SJSA1 (cell line): ENCODE results near the gene METTL16. TPM values are rescaled to one million over a fixed set of nuclear protein-coding genes. Genes with fewer than 3 reads are reported as not detected.
"Not testable (repeated sequence)": the region's sequence is repeated elsewhere in the genome, so short reads cannot be mapped to it uniquely, and the experiment has no call there.

Experiments used
- DNase-seq, 2 experiments: peaks; one replicate each; pipeline ENCODE4 v3.0.0-alpha.2; 2015 to 2020; ENCODE audit warnings: low spot score in 2 of 2, low read depth in 1 of 2
- H3K27ac ChIP-seq: fragments of 250-450 bp; sonication (Bioruptor Pico); 2 replicates; pipeline ENCODE4 v1.5.1; 2020; ENCODE audit warnings: mild to moderate bottlenecking, moderate library complexity
- H3K27me3 ChIP-seq: fragments of 250-450 bp; sonication (Bioruptor Pico); replicated peaks from 2 replicates; pipeline ENCODE4 v1.5.1; 2020; ENCODE audit warnings: mild to moderate bottlenecking, moderate library complexity
- H3K36me3 ChIP-seq: fragments of 250-450 bp; sonication (Bioruptor Pico); 2 replicates; pipeline ENCODE4 v1.5.1; 2020; ENCODE audit warnings: mild to moderate bottlenecking
- H3K4me1 ChIP-seq: fragments of 250-450 bp; sonication (Bioruptor Pico); replicated peaks from 2 replicates; pipeline ENCODE4 v1.6.1; 2021; ENCODE audit warnings: mild to moderate bottlenecking
- H3K4me3 ChIP-seq: fragments of 250-450 bp; sonication (Bioruptor Pico); 2 replicates; pipeline ENCODE4 v1.5.1; 2020; ENCODE audit warnings: mild to moderate bottlenecking
- H3K9me3 ChIP-seq: fragments of 250-450 bp; sonication (Bioruptor Pico); replicated peaks from 2 replicates; pipeline ENCODE4 v1.5.1; 2020; ENCODE audit warnings: mild to moderate bottlenecking
- total RNA-seq: library from RNA; depleted of rRNA; stranded (reverse); fragments of >200 nt; shearing (Covaris generic); gene quantifications from 2 replicates; pipeline ENCODE4 v1.2.3, GENCODE V29; 2014

The METTL16 gene
- total RNA-seq, 1 experiment from 2014 or later: 17.3 TPM

DNA sequence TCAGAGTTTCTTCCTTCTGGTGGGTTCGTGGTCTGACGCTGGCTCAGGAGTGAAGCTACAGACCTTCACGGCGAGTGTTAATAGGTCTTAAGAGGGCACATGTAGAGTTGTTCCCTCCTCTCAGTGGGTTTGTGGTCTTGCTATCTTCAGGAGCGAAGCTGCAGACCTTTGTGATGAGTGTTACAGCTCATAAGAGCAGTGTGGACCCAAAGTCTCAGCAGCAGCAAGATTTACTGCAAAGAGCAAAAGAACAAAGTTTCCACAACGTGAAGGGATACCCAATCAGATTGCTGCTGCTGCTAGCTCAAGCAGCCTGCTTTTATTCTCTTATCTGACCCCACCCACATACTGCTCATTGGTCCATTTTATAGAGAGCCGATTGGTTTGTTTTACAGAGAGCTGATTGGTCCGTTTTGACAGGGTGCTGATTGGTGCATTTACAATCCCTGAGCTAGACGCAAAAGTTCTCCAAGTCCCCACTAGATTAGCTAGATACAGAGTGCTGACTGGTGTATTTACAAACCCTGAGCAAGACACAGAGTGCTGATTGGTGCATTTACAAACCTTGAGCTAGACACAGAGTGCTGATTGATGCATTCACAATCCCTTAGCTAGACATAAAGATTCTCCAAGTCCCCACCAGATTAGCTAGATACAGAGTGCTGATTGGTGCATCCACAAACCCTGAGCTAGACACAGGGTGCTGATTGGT lies 19.7 kb upstream of the METTL16 start:
- H3K4me3 ChIP-seq, DNase-seq, H3K9me3 ChIP-seq, H3K36me3 ChIP-seq, H3K27me3 ChIP-seq, H3K4me1 ChIP-seq, H3K27ac ChIP-seq: not testable (repeated sequence)

DNA sequence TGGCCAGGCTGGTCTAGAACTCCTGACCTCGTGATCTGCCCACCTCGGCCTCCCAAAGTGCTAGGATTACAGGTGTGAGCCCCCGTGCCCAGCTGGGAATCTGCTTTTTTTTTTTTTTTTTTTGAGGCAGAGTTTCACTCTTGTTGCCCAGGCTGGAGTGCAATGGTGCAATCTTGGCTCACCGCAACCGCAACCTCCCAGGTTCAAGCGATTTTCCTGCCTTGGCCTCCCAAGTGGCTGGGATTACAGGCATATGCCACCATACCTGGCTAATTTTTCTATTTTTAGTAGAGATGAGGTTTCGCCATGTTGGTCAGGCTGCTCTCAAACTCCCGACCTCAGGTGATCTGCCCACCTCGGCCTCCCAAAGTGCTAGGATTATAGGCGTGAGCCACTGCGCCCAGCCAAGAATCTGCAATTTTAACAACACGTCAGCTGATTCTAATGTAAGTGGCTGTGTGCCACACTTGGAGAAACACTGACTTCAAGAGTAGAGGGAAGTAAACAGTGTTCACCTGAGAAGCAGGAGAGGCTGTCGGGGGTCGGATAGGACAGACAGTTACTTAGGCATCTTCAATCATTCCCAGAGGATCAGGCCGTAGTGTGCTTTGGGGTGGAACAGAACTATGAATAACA lies 10.2 kb upstream of the METTL16 start:
- H3K27ac ChIP-seq, H3K36me3 ChIP-seq, H3K4me3 ChIP-seq, DNase-seq, H3K9me3 ChIP-seq, H3K27me3 ChIP-seq, H3K4me1 ChIP-seq: not testable (repeated sequence)

DNA sequence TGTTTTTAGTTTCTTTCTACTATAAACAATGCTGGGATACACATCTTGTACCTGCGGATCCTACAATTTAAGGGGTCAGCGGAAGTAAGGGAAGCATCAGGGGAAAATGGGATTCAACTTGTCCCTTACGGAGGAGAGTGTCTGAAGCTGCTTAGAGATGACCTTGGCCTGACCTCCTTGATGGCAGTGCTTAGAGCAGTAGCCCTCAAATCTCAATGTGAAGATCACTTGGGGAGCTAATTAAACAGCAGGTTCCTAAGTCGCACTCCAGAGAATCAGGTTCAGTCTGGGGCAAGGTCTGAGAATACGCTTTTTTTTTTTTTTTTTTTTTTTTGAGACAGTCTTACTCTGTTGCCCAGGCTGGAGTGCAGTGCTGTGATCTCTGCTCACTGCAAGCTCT lies 9.6 kb upstream of the METTL16 start:
- Histone ChIP-seq H3K4me3 (no peak overlapping the region), H3K36me3 (no peaks in the 10 kb centered on the region), H3K27ac (no peak overlapping the region), H3K4me1 (no peaks in the 10 kb centered on the region), H3K9me3 (no peaks in the 10 kb centered on the region), H3K27me3 (no peaks in the 10 kb centered on the region)
- no peak for DNase-seq

DNA sequence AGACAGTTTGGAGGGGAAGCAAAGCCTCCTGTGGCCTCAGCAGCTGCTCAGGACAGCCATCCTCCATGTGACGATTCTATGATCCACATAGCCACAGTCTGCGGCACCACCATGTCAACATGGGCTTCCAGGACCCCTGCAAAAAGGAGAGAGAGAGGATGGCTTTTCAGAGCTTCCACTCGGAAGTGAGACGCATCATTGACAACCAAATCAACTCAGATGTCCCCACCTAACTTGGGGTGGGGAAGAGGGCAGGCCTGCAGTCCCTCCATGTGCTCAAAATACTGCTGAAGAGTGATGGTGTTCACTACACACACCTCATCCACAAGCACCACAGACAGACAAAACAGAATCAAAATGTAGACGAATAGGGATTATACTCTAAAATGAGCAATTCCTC lies 5.9 kb upstream of the METTL16 start:
- no peaks in the 10 kb centered on the region for H3K9me3 ChIP-seq
- no peaks in the 10 kb centered on the region for H3K27me3 ChIP-seq
- no peak for DNase-seq
- H3K4me3 ChIP-seq: no peak overlapping the region
- no peak overlapping the region for H3K27ac ChIP-seq
- H3K36me3 ChIP-seq: no peaks in the 10 kb centered on the region
- no peaks in the 10 kb centered on the region for H3K4me1 ChIP-seq

- Histone ChIP-seq H3K36me3 (peaks cover 2% of the 10 kb centered on the region; the same call in 1 of the 2 replicates), H3K4me1 (peaks cover 9% of the 10 kb centered on the region), H3K9me3 (no peaks in the 10 kb centered on the region), H3K27me3 (no peaks in the 10 kb centered on the region), H3K4me3 (peak overlapping the region; percentile 56), H3K27ac (peak overlapping the region; percentile 77)
- DNase-seq: no peak
These were observed 588 bp downstream of the METTL16 start for GRCh38 chr17:2511138-2511461.

GRCh38 chr17:2510559-2510958 lies 1.1 kb downstream of the METTL16 start:
- Histone ChIP-seq H3K4me3 (peak overlapping the region; percentile 56), H3K4me1 (peaks cover 9% of the 10 kb centered on the region), H3K27me3 (no peaks in the 10 kb centered on the region), H3K27ac (peak overlapping the region; percentile 77; the same call in 1 of the 2 replicates), H3K36me3 (peaks cover 2% of the 10 kb centered on the region; the same call in 1 of the 2 replicates), H3K9me3 (no peaks in the 10 kb centered on the region)
- no peak for DNase-seq

DNA sequence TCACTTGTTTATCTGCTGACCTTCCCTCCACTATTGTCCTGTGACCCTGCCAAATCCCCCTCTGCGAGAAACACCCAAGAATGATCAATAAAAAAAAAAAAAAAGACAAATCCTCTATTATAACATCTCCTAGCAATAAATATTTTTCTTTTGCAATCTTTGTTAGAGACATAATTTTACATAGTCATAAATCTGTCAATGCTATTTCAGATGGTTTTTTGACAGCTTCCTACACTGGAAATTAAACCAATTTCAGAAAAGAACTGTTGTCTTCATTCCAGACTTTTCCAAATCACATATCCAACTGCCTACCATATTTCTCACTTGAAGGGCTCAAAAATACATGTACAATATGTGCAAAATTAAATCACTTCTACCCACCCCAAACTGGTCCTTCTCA lies 3.7 kb downstream of the METTL16 start:
- Histone ChIP-seq H3K9me3 (no peaks in the 10 kb centered on the region), H3K4me3 (no peak overlapping the region), H3K36me3 (peaks cover 2% of the 10 kb centered on the region; the same call in 1 of the 2 replicates), H3K27me3 (no peaks in the 10 kb centered on the region), H3K27ac (no peak overlapping the region), H3K4me1 (peaks cover 9% of the 10 kb centered on the region)
- DNase-seq: no peak

GRCh38 chr17:2507015-2507414 lies 4.7 kb downstream of the METTL16 start:
- not testable (repeated sequence) for DNase-seq, H3K9me3 ChIP-seq, H3K27ac ChIP-seq, H3K4me3 ChIP-seq, H3K27me3 ChIP-seq, H3K36me3 ChIP-seq, H3K4me1 ChIP-seq

DNA sequence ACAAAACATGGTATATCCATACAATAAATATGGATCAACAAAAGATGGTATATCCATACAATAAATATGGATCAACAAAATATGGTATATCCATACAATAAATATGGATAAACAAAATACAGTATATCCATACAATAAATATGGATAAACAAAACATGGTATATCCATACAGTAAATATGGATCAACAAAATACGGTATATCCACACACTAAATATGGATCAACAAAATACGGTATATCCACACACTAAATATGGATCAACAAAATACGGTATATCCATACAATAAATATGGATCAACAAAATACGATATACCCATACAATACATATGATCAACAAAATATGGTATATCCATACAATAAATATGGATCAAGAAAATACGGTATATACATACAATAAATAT lies 8.1 kb downstream of the METTL16 start:
- Histone ChIP-seq H3K9me3 (no peaks in the 10 kb centered on the region), H3K27me3 (no peaks in the 10 kb centered on the region), H3K36me3 (0 out of 2 replicates have a peak, but pooled peaks cover 6% of the 10 kb centered on the region), H3K4me1 (no peaks in the 10 kb centered on the region), H3K27ac (no peak overlapping the region), H3K4me3 (no peak overlapping the region)
- DNase-seq: no peak

DNA sequence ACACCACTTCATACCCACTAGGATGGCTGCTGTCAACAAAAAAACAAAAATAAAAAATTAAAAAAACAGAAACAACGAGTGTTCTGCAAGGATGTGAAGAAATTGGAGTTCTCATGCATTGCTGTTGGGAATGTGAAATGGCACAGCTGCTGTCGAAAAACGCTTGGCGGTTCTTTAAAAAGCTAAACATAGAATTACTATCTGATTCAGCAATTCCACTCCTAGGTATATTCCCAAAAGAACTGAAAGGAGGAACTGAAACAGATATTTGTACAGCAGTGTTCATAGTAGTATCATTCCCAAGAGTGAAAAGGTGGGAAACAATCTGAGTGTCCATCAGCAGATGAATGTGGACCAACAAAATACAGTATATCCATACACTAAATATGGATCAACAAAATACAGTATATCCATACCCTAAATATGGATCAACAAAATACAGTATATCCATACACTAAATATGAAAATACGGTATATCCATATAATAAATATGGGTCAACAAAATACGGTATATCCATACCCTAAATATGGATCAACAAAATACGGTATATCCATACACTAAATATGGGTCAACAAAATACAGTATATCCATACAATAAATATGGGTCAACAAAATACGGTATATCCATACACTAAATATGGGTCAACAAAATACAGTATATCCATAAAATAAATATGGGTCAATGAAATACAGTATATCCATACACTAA lies 8.7 kb downstream of the METTL16 start:
- H3K27ac ChIP-seq: no peak overlapping the region
- no peak for DNase-seq
- H3K27me3 ChIP-seq: no peaks in the 10 kb centered on the region
- 0 out of 2 replicates have a peak, but pooled peaks cover 6% of the 10 kb centered on the region for H3K36me3 ChIP-seq
- no peaks in the 10 kb centered on the region for H3K9me3 ChIP-seq
- no peaks in the 10 kb centered on the region for H3K4me1 ChIP-seq
- H3K4me3 ChIP-seq: no peak overlapping the region

DNA sequence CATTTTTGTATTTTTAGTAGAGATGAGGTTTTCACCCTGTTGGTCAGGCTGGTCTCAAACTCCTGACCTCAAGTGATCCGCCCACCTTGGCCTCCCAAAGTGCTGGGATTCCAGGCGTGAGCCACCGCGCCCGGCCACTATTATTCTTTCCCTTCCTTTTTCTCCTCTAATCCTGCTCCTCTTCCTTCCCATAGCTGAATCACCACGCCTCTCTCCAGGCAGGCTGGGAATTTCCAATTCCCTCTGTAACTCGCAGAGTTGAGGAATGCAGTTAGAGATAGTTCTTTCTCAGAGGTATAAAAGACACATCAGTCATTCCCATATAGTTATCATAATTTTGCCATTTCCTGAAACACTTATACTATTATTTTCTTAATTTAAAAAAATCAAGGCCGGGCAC lies 11.2 kb downstream of the METTL16 start:
- Histone ChIP-seq H3K27ac (no peak overlapping the region), H3K36me3 (0 out of 2 replicates have a peak, but pooled peaks cover 6% of the 10 kb centered on the region), H3K4me3 (no peak overlapping the region), H3K9me3 (no peaks in the 10 kb centered on the region), H3K27me3 (no peaks in the 10 kb centered on the region), H3K4me1 (no peaks in the 10 kb centered on the region)
- DNase-seq: no peak

DNA sequence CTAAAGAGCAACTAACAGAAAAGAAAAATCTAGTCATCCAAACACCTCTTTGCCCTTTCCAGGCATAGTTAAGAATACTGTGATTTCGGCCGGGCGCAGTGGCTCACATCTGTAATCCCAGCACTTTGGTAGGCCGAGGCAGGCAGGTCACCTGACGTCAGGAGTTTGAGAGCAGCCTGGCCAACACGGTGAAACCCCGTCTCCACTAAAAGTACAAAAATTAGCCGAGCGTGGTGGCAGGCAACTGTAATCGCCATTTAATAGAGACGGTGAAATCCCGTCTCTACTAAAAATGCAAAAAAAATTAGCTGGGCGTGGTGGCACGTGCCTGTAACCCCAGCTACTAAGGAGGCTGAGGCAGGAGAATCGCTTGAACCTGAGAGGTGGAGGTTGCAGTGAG lies 22.4 kb downstream of the METTL16 start:
- peaks cover 12% of the 10 kb centered on the region for H3K4me1 ChIP-seq
- H3K36me3 ChIP-seq, DNase-seq, H3K27ac ChIP-seq, H3K27me3 ChIP-seq, H3K9me3 ChIP-seq, H3K4me3 ChIP-seq: not testable (repeated sequence)

- 0 out of 2 replicates have a peak, but pooled peaks cover 3% of the 10 kb centered on the region for H3K36me3 ChIP-seq
- DNase-seq: no peak
- H3K27ac ChIP-seq: no peak overlapping the region
- H3K4me1 ChIP-seq: peaks cover 12% of the 10 kb centered on the region
- no peaks in the 10 kb centered on the region for H3K27me3 ChIP-seq
- H3K9me3 ChIP-seq: no peaks in the 10 kb centered on the region
- H3K4me3 ChIP-seq: no peak overlapping the region
These were observed 24.4 kb downstream of the METTL16 start for GRCh38 chr17:2487306-2487705.

- H3K4me3 ChIP-seq, H3K36me3 ChIP-seq, H3K27me3 ChIP-seq, H3K27ac ChIP-seq, H3K9me3 ChIP-seq, DNase-seq: not testable (repeated sequence)
- peaks cover 12% of the 10 kb centered on the region for H3K4me1 ChIP-seq
These were observed 25.0 kb downstream of the METTL16 start for GRCh38 chr17:2486709-2487108.
